ENCODE results near the gene RNF130. TPM values are rescaled to one million over a fixed set of nuclear protein-coding genes. Genes with fewer than 3 reads are reported as not detected.

The RNF130 gene
- total RNA-seq, 4 donors from 2014 or later, result 24.4 to 63.3 (median 36.2) TPM

DNA sequence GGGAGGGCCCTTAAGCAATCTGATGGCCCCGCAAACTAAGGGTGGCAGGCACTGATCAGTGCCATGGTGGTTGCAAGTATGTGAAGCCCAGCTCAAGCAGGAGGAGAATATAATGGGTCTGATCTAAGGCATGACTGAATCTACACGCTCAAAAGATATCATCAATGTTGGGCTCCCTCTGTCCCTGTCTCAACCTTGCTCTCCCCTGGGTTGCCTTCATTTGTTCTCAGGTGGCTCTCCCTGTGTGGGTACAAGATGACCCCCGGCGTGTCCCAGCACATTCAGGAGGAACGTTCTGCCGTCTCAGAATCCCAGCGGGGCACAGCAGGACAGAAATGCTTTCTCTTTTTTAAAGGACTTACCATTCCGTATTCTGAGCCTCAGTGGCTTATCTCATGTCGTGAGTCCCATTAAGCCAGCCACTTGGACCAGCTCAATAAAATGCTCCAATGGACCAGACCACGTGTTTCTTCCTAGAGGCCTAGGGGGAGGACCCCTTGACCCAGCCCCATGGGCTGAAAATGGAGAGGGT lies 12.0 kb upstream of the RNF130 start:
- 85 to 86% methylated on average over 10 of the region's 10 CpGs for WGBS, 2 donors
- peak in 1 of 2 donors; percentile 69 for DNase-seq (ENCODE audit: low spot score in 2 of 2)
- H3K4me3 ChIP-seq (ENCODE audit: low read depth, poor library complexity, severe bottlenecking), result no peak overlapping the region
- intact Hi-C loops (cut with DNase I; ENCODE audit: low total_unique reads), result loop anchor here (10.0 kb wide), 1 partner anchor 149 kb away; no protein-coding TSS in a partner anchor
- TF ChIP-seq CTCF (IDR thresholded peaks at IDR 0.05) (no peak), POLR2A (IDR thresholded peaks at IDR 0.05) (no peak)

DNA sequence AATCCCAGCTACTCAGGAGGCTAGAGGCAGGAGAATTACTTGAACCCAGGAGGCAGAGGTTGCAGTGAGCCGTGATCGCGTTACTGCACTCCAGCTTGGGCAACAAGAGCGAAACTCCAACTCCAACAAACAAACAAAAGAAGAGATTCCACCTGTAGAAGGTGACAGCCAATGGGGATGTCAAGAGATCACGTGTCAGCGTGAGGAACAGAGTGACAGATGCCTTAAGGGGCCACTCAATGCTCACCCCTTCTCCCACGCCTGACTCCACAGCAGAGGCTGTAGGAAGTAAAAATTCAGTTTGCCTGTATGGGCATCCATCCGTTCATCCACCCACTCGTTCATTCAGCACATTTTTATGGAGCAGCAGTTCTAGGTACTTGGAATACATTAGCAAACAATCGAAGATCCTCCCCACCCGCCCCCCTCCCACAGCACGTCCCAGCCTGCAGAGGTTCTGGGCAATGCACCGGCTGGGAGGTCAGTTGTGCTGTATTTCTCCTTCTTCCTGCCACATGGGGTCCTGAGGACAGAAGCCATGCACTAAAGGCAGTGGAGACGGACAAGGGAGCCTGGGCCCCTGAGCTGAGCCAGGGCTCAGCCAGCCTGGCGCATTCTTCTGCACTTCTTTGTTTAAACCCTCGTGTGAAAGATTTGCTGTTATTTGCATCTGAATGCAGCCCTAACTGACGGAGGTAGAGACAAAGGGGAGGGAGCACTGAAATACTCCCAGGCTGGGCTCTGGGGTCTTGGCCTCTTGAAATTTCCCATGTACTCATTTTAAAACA lies 11.3 kb upstream of the RNF130 start:
- intact Hi-C loops (cut with DNase I; ENCODE audit: low total_unique reads), result loop anchor here (10.0 kb wide), 1 partner anchor 148 kb away; no protein-coding TSS in a partner anchor
- 64 to 69% methylated on average over 16 to 17 of the region's 17 CpGs for WGBS, 2 donors
- no peak for DNase-seq (ENCODE audit: low spot score in 2 of 2)
- H3K4me3 ChIP-seq (ENCODE audit: low read depth, poor library complexity, severe bottlenecking), result no peak overlapping the region
- TF ChIP-seq CTCF (IDR thresholded peaks at IDR 0.05), result no peak
- TF ChIP-seq POLR2A (IDR thresholded peaks at IDR 0.05), result no peak

DNA sequence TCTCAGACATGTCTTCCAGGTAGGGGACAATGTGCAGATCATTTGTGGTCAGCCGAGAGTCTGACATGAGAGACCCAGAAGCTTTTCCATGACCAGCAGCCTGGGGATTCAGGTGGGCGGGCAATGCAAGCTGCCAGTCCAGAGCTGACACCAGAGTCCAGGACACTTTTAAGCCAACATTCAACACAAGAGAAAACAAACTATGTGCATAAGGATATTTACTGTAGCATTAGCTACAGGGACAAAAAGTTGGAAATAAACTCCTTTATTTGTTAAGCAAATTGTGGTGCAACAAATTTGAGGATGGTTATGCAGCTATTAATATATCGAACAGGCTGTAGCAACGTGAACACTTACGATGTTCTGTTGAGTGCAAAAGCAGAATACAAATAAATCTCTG lies 9.9 kb upstream of the RNF130 start:
- 78 to 91% methylated on average over 5 of the region's 5 CpGs for WGBS, 2 donors
- no peak overlapping the region for H3K4me3 ChIP-seq (ENCODE audit: low read depth, poor library complexity, severe bottlenecking)
- intact Hi-C loops (cut with DNase I; ENCODE audit: low total_unique reads), result loop anchor here (10.0 kb wide), 1 partner anchor 147 kb away; no protein-coding TSS in a partner anchor
- DNase-seq (ENCODE audit: low spot score in 2 of 2), result no peak
- TF ChIP-seq POLR2A (IDR thresholded peaks at IDR 0.05) (no peak), CTCF (IDR thresholded peaks at IDR 0.05) (no peak)

- intact Hi-C loops (cut with DNase I; ENCODE audit: low total_unique reads), result loop anchor here (10.0 kb wide), 1 partner anchor 146 kb away; no protein-coding TSS in a partner anchor
Observed at GRCh38 chr5:180080486-180081280, 9.1 kb upstream of the RNF130 start.

More at GRCh38 chr5:180080486-180081280, 9.1 kb upstream of the RNF130 start:
- DNase-seq (ENCODE audit: low spot score in 2 of 2), result peak in 1 of 2 donors; percentile 81
- TF ChIP-seq CTCF (IDR thresholded peaks at IDR 0.05) (no peak), POLR2A (IDR thresholded peaks at IDR 0.05) (no peak)
- whole genome bisulfite sequencing, 2 donors, result 79 to 82% methylated on average over 24 of the region's 24 CpGs
- H3K4me3 ChIP-seq (ENCODE audit: low read depth, poor library complexity, severe bottlenecking), result no peak overlapping the region

Measured in lower leg skin (tissue), 4 donors.